ENCODE data around the gene PLEKHA1. TPM values are rescaled to one million over a fixed set of nuclear protein-coding genes. Genes with fewer than 3 reads are reported as not detected.
A peak's percentile ranks its signal among the peaks of the same experiment; 100 is the strongest.

PLEKHA1 gene
- total RNA-seq, 2 donors from 2014 or later = 28.9 to 31.6 TPM

GRCh38 chr10:122446668-122447423, 72.3 kb downstream of the PLEKHA1 start:
- peaks cover 0 to 11% of the 10 kb centered on the region in 2 donors for H3K4me1 ChIP-seq
- H3K27ac ChIP-seq = peak overlapping the region in 1 of 2 donors; percentile 1
- TF ChIP-seq CTCF (IDR thresholded peaks at IDR 0.05) = no peak
- H3K4me3 ChIP-seq = no peak overlapping the region
- DNase-seq (ENCODE audit: low spot score) = no peak
- H3K36me3 ChIP-seq = no peaks in the 10 kb centered on the region
- no peaks in the 10 kb centered on the region for H3K9me3 ChIP-seq
- no peaks in the 10 kb centered on the region for H3K27me3 ChIP-seq

- Histone ChIP-seq H3K27ac (no peak overlapping the region), H3K4me3 (no peak overlapping the region), H3K36me3 (no peaks in the 10 kb centered on the region), H3K9me3 (no peaks in the 10 kb centered on the region), H3K4me1 (peaks cover 0 to 11% of the 10 kb centered on the region in 2 donors), H3K27me3 (no peaks in the 10 kb centered on the region)
- DNase-seq (ENCODE audit: low spot score) = no peak
- TF ChIP-seq CTCF (IDR thresholded peaks at IDR 0.05) = no peak
Measured at GRCh38 chr10:122448600-122448999, 74.1 kb downstream of the PLEKHA1 start.

GRCh38 chr10:122449153-122449552, 74.6 kb downstream of the PLEKHA1 start:
- no peaks in the 10 kb centered on the region for H3K27me3 ChIP-seq
- no peaks in the 10 kb centered on the region for H3K36me3 ChIP-seq
- no peaks in the 10 kb centered on the region for H3K9me3 ChIP-seq
- no peak for TF ChIP-seq CTCF (IDR thresholded peaks at IDR 0.05)
- no peak overlapping the region for H3K4me3 ChIP-seq
- no peak overlapping the region for H3K27ac ChIP-seq
- peaks cover 0 to 11% of the 10 kb centered on the region in 2 donors for H3K4me1 ChIP-seq
- no peak for DNase-seq (ENCODE audit: low spot score)

- Histone ChIP-seq H3K27ac (no peak overlapping the region), H3K36me3 (no peaks in the 10 kb centered on the region), H3K4me1 (peaks cover 0 to 11% of the 10 kb centered on the region in 2 donors), H3K9me3 (no peaks in the 10 kb centered on the region), H3K27me3 (no peaks in the 10 kb centered on the region), H3K4me3 (no peak overlapping the region)
- no peak for DNase-seq (ENCODE audit: low spot score)
- TF ChIP-seq CTCF (IDR thresholded peaks at IDR 0.05) = no peak
Measured at GRCh38 chr10:122450353-122450990, 76.0 kb downstream of the PLEKHA1 start.

GRCh38 chr10:122454071-122454470, 79.6 kb downstream of the PLEKHA1 start:
- H3K4me1 ChIP-seq = no peaks in the 10 kb centered on the region
- DNase-seq (ENCODE audit: low spot score) = no peak
- no peaks in the 10 kb centered on the region for H3K9me3 ChIP-seq
- H3K27ac ChIP-seq = no peak overlapping the region
- no peaks in the 10 kb centered on the region for H3K27me3 ChIP-seq
- no peaks in the 10 kb centered on the region for H3K36me3 ChIP-seq
- no peak overlapping the region for H3K4me3 ChIP-seq
- no peak for TF ChIP-seq CTCF (IDR thresholded peaks at IDR 0.05)
